GM18507 (cell line): ENCODE data around the gene TXLNA.

Experiments
- DNase-seq: peaks from one replicate; pipeline ENCODE4 v3.0.0; 2011; ENCODE audit warnings: low read depth; ENCODE audit not compliant: insufficient read length; ENCODE audit errors: extremely low spot score
- FAIRE-seq: peaks from 2 replicates; lab custom pipeline; 2011; peaks lifted over from hg19 to GRCh38; lab: Jason Lieb, UNC

The TXLNA gene

GRCh38 chr1:32240140-32240951, 60.9 kb downstream of the TXLNA start:
- FAIRE-seq (peak; percentile 88), DNase-seq (no peak)

DNA sequence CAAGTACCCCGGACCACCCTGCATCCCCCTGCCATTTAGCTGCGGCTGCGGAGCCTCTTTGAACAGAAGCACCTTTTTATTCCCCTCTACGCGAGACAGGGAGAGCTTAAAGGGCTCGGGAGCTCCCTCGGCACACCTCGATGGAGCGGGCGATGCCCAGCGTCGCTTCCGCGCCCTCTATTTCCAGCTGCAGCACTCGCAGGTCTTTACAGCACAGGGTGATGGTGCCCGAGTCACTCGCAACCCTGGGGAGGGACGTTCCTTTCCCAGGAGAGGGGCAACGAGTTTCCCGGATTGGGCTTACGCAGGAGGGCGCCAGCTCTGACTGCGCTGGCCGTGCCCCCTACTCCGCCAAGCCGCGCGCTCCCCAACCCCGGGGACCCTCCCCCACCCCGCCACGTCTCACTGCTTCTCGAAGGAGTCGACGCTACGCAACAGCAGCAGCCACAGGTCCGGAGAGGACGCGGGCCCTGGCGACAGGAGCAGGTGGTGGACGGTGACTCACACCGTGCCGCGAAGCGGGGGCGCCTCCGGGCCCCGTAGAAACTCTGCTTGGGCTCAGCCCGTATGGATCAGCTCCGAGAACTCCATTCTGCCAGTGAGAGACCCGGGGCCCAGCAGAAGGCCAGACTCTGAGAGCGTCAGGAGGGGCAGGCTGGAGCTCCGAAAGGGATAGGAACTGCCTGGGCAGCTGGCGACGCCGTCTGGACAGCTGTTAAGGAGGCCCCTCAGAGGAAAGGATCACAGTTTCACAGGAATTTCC, 61.7 kb downstream of the TXLNA start:
- FAIRE-seq: peak; percentile 63

DNA sequence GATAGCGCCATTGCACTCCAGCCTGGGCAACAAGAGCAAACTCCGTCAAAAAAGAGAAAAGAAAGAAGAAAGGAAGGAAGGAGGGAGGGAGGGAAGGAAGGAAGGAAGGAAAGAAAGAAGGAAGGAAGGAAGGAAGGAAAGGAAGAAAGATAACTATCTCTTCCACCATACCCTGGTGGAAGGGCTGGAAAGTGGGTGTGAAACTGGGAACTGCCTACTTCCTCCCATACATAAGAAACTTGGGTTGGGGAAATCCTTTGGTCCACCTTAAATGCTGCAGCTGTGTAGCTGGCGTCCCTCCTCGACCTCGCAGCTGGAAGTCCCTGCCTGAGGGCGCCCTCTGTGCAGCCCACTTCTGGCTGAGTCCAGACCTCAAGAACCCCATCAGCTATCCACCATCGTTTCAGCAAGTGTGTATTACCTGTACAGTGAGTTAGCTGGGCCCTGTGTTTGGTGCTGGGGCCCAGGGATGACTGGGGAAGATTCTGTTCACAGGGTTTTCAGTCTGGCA, 62.9 kb downstream of the TXLNA start:
- peak; percentile 69 for FAIRE-seq

More for the DNA sequence above, 61.7 kb downstream of the TXLNA start:
- DNase-seq: no peak

DNA sequence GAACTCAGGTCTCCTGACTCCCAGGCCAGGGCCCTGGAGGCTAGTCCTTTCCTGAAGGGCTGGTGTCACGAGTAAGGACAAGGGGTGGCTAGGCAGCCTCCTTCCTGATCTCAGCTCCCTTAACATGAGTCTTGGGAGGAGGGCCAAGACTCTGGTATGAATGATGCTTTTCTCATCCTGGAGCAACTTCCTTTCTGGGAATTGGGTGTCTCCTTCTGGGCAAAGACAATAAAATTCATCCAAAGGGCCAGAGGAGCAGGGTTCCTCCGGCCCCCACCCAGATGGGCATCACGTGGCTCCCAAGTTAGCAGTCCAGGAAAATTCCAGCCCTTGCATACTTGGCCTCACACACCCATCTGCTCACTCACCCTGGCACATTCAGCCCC, 67.4 kb downstream of the TXLNA start, which contains the start of gene FAM167B:
Gene FAM167B (plus strand): TSS at position 335 of the 386 bp plus-strand sequence. CDS start 200 bp downstream, outside the sequence.
- no peak for DNase-seq
- no peak for FAIRE-seq

More for the DNA sequence above, 62.9 kb downstream of the TXLNA start:
- no peak for DNase-seq

- DNase-seq (no peak), FAIRE-seq (no peak)
Measured at GRCh38 chr1:32247452-32247851, 68.0 kb downstream of the TXLNA start.
